Measurements from ENCODE around the gene MYH16.

DNA sequence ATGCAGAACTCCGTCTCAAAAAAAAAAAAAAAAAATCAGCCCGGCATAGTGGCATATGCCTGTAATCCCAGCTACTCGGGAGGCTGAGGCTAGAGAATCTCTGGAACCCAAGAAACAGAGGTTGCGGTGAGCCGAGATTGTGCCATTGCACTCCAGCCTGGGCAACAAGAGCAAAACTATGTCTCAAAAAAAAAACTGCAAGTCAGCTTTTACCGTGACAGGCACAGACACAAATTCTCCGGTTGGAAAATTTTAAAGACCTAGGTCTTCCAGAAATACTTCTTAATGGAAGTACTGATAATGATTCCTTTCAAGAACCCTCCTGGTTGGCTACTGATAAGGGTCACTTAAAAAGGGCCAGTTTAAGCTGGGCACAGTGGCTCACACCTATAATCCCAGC lies 82.5 kb downstream of the MYH16 start:
- TF ChIP-seq RARB (CRISPR knock-in tag; IDR thresholded peaks at IDR 0.05) = no peak
- TF ChIP-seq, protein P1, sequence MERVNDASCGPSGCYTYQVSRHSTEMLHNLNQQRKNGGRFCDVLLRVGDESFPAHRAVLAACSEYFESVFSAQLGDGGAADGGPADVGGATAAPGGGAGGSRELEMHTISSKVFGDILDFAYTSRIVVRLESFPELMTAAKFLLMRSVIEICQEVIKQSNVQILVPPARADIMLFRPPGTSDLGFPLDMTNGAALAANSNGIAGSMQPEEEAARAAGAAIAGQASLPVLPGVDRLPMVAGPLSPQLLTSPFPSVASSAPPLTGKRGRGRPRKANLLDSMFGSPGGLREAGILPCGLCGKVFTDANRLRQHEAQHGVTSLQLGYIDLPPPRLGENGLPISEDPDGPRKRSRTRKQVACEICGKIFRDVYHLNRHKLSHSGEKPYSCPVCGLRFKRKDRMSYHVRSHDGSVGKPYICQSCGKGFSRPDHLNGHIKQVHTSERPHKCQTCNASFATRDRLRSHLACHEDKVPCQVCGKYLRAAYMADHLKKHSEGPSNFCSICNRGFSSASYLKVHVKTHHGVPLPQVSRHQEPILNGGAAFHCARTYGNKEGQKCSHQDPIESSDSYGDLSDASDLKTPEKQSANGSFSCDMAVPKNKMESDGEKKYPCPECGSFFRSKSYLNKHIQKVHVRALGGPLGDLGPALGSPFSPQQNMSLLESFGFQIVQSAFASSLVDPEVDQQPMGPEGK (CRISPR knock-in tag; IDR thresholded peaks at IDR 0.05; ENCODE audit: borderline replicate concordance) = no peak
- no peak for TF ChIP-seq TCF4 (CRISPR knock-in tag; IDR thresholded peaks at IDR 0.05; ENCODE audit: borderline replicate concordance)
- TF ChIP-seq ZFP3 (CRISPR knock-in tag; IDR thresholded peaks at IDR 0.05) = no peak

All from SK-N-SH treated with all-trans-retinoic acid at 6 μM for 48 hours (cell line).